Stimulated activated CD8-positive, alpha-beta memory T cell treated with anti-CD3 and anti-CD28 coated beads, Interleukin-7, amount 100 ng/mL, for 1 hour (primary cell): Measurements from ENCODE around the gene TTLL8.

Experiments
- DNase-seq, 2 donors: peaks; one replicate each; pipeline ENCODE4 v3.0.0-alpha.2; 2020; ENCODE audit warnings: low read depth in 2 of 2

Gene TTLL8

GRCh38 chr22:50061824-50062355 is 3.8 kb upstream of the TTLL8 start:
- DNase-seq, result no peak

GRCh38 chr22:50061141-50061823 is 3.2 kb upstream of the TTLL8 start:
- DNase-seq, result no peak

- no peak for DNase-seq
Measured at GRCh38 chr22:50060441-50061140, 2.5 kb upstream of the TTLL8 start.

GRCh38 chr22:50059881-50060262 is 1.8 kb upstream of the TTLL8 start:
- no peak for DNase-seq

- DNase-seq, result no peak
Measured at GRCh38 chr22:50058906-50059880, 1.1 kb upstream of the TTLL8 start.

- no peak for DNase-seq
Measured at GRCh38 chr22:50057278-50058060, 629 bp downstream of the TTLL8 start.

- no peak for DNase-seq
Measured at GRCh38 chr22:50056214-50056972, 1.7 kb downstream of the TTLL8 start.

GRCh38 chr22:50053861-50054260 is 4.2 kb downstream of the TTLL8 start:
- DNase-seq, result no peak

- no peak for DNase-seq
Measured at GRCh38 chr22:50051930-50052329, 6.2 kb downstream of the TTLL8 start.

- no peak for DNase-seq
Measured at GRCh38 chr22:50049299-50050195, 8.6 kb downstream of the TTLL8 start.

- no peak for DNase-seq
Measured at GRCh38 chr22:50048836-50049235, 9.3 kb downstream of the TTLL8 start.

- no peak for DNase-seq
Measured at GRCh38 chr22:50048061-50048765, 9.9 kb downstream of the TTLL8 start.

GRCh38 chr22:50047346-50047745 is 10.8 kb downstream of the TTLL8 start:
- no peak for DNase-seq

GRCh38 chr22:50046481-50047245 is 11.4 kb downstream of the TTLL8 start:
- DNase-seq, result no peak

- DNase-seq, result no peak
Measured at GRCh38 chr22:50046019-50046415, 12.1 kb downstream of the TTLL8 start.

GRCh38 chr22:50045211-50046018 is 12.7 kb downstream of the TTLL8 start:
- no peak for DNase-seq

- DNase-seq, result no peak
Measured at GRCh38 chr22:50044485-50045118, 13.5 kb downstream of the TTLL8 start.
